Upper lobe of left lung (tissue), 6 donors: ENCODE data around the gene KCNMA1. TPM values are rescaled to one million over a fixed set of nuclear protein-coding genes. Genes with fewer than 3 reads are reported as not detected.

Experiments
- ATAC-seq, 2 donors: fragments of 200-7000 bp; cut with Tn5 transposase; one replicate each; pipeline ENCODE4 v1.9.1; 2022; ENCODE audit warnings: mild to moderate bottlenecking in 2 of 2, moderate library complexity in 2 of 2; ENCODE audit not compliant: low FRiP score in 2 of 2
- DNase-seq, 2 donors: peaks; one replicate each; pipeline ENCODE4 v3.0.0-alpha.2; 2019 to 2020
- H3K27ac ChIP-seq, 4 donors: fragments of 200-600 bp; sonication (generic); one replicate each; pipeline ENCODE4 v1.5.1; 2016 to 2019
- H3K27me3 ChIP-seq, 4 donors: fragments of 200-600 bp; sonication (generic); one replicate each; pipeline ENCODE4 v1.5.1; 2017 to 2019
- H3K36me3 ChIP-seq, 4 donors: fragments of 200-600 bp; sonication (generic); one replicate each; pipeline ENCODE4 v1.5.1; 2016 to 2019
- H3K4me1 ChIP-seq, 4 donors: fragments of 200-600 bp; sonication (generic); one replicate each; pipeline ENCODE4 v1.5.1; 2018 to 2019
- H3K4me3 ChIP-seq, 4 donors: fragments of 200-600 bp; sonication (generic); one replicate each; pipeline ENCODE4 v1.5.1; 2017 to 2019; ENCODE audit warnings: mild to moderate bottlenecking in 2 of 4, moderate library complexity in 1 of 4
- H3K9me3 ChIP-seq, 4 donors: fragments of 200-600 bp; sonication (generic); one replicate each; pipeline ENCODE4 v1.5.1; 2018 to 2019
- CTCF ChIP-seq, 6 experiments: fragments of 450-650 bp in 4 of 6; fragments of 200-600 bp in 2 of 6; sonication (generic) in 2 of 6; IDR thresholded peaks; one replicate each; pipeline ENCODE4 v1.5.1; 2016 to 2019; ENCODE audit warnings: antibody characterized with exemption in 6 of 6
- EP300 ChIP-seq, 4 donors: sonication (generic); formaldehyde crosslinking; IDR thresholded peaks; one replicate each; pipeline ENCODE4 v1.5.1; 2017; ENCODE audit warnings: antibody characterized with exemption in 4 of 4, control low read depth in 2 of 4
- POLR2A ChIP-seq, 4 donors: fragments of 450-650 bp; IDR thresholded peaks; one replicate each; pipeline ENCODE4 v1.5.1; 2016 to 2017; ENCODE audit warnings: antibody characterized with exemption in 4 of 4, mild to moderate bottlenecking in 2 of 4
- POLR2AphosphoS5 ChIP-seq, 2 donors: sonication (generic); formaldehyde crosslinking; IDR thresholded peaks; one replicate each; pipeline ENCODE4 v1.5.1; 2017; ENCODE audit warnings: antibody characterized with exemption in 2 of 2
- WGBS, 2 donors: methylation state at CpG; one replicate each; pipeline ENCODE4 v1.1.5; 2017 to 2018; 5-methylcytosine and 5-hydroxymethylcytosine counted together
- total RNA-seq, 6 donors: library from RNA; depleted of rRNA in 4 of 6; stranded (reverse); fragments of >200 nt in 4 of 6; gene quantifications; one replicate each; pipeline versions ENCODE4 v1.1.0 to v1.2.1, GENCODE V29; 2016 to 2021
- donor health status: DM: no; HTN: no; CAD: no; lungs with moderate emphysema.
- donor health status: DM: no; HTN: yes; CAD: no; lungs with severe emphysema.

Gene KCNMA1
- total RNA-seq, 6 donors from 2014 or later: 5.8 to 107 (median 22.0) TPM

GRCh38 chr10:77093126-77093525, 544.5 kb downstream of the KCNMA1 start:
- Histone ChIP-seq H3K27ac (no peak overlapping the region), H3K36me3 (no peaks in the 10 kb centered on the region), H3K27me3 (no peaks in the 10 kb centered on the region), H3K4me1 (no peaks in the 10 kb centered on the region), H3K4me3 (no peak overlapping the region), H3K9me3 (no peaks in the 10 kb centered on the region)
- DNase-seq (no peak), ATAC-seq (no peak)
- WGBS, 2 donors: 69 to 79% methylated on average over 2 of the region's 2 CpGs
- TF ChIP-seq EP300 (IDR thresholded peaks at IDR 0.05) (no peak), POLR2A (IDR thresholded peaks at IDR 0.05) (no peak), POLR2AphosphoS5 (IDR thresholded peaks at IDR 0.05) (no peak), CTCF (IDR thresholded peaks at IDR 0.05) (no peak)

- Histone ChIP-seq H3K36me3 (no peaks in the 10 kb centered on the region), H3K27me3 (no peaks in the 10 kb centered on the region), H3K4me1 (no peaks in the 10 kb centered on the region), H3K27ac (no peak overlapping the region), H3K4me3 (no peak overlapping the region), H3K9me3 (no peaks in the 10 kb centered on the region)
- WGBS, 2 donors: 87 to 88% methylated on average over 5 to 6 of the region's 6 CpGs
- ATAC-seq: no peak
- TF ChIP-seq EP300 (IDR thresholded peaks at IDR 0.05): no peak
- DNase-seq: no peak
Measured at GRCh38 chr10:77091597-77092165, 545.9 kb downstream of the KCNMA1 start.

GRCh38 chr10:77090381-77091356, 546.9 kb downstream of the KCNMA1 start:
- 80% methylated on average over 10 to 17 of the region's 17 CpGs for WGBS, 2 donors
- no peaks in the 10 kb centered on the region for H3K27me3 ChIP-seq
- no peak for DNase-seq
- no peaks in the 10 kb centered on the region for H3K36me3 ChIP-seq
- no peak overlapping the region for H3K27ac ChIP-seq
- no peaks in the 10 kb centered on the region for H3K4me1 ChIP-seq
- no peak overlapping the region for H3K4me3 ChIP-seq
- no peak for ATAC-seq
- no peaks in the 10 kb centered on the region for H3K9me3 ChIP-seq
- TF ChIP-seq CTCF (IDR thresholded peaks at IDR 0.05): no peak
- no peak for TF ChIP-seq POLR2AphosphoS5 (IDR thresholded peaks at IDR 0.05)
- TF ChIP-seq EP300 (IDR thresholded peaks at IDR 0.05): no peak
- no peak for TF ChIP-seq POLR2A (IDR thresholded peaks at IDR 0.05)

DNA sequence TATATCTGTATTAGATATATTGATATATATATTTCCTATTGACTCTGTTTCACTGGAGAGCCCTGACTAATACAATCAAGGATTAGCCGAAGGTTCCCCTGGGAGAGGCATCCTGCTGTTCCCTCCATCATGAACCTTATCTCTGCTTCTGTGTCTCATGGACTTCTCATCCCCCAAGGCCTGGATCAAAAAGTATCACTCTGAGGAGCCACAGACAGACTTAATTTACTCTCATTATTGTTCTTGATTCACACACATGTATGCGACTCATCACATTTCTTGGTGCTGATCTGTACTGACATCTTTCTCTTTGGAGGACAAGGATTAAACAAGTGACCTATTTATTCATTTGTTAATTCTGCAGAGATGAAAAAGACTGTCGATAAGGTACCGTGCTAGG, 550.2 kb downstream of the KCNMA1 start:
- ATAC-seq (no peak), DNase-seq (no peak)
- no peak overlapping the region for H3K27ac ChIP-seq
- H3K9me3 ChIP-seq: no peaks in the 10 kb centered on the region
- H3K4me3 ChIP-seq: no peak overlapping the region
- no peaks in the 10 kb centered on the region for H3K36me3 ChIP-seq
- WGBS, 2 donors: 94 to 95% methylated on average over 4 of the region's 4 CpGs
- no peaks in the 10 kb centered on the region for H3K27me3 ChIP-seq
- TF ChIP-seq POLR2AphosphoS5 (IDR thresholded peaks at IDR 0.05) (no peak), POLR2A (IDR thresholded peaks at IDR 0.05) (no peak), EP300 (IDR thresholded peaks at IDR 0.05) (no peak), CTCF (IDR thresholded peaks at IDR 0.05) (no peak)
- no peaks in the 10 kb centered on the region for H3K4me1 ChIP-seq

- Histone ChIP-seq H3K27ac (no peak overlapping the region), H3K27me3 (no peaks in the 10 kb centered on the region)
- ATAC-seq: no peak
Measured at GRCh38 chr10:77086081-77086480, 551.5 kb downstream of the KCNMA1 start.

More at GRCh38 chr10:77086081-77086480, 551.5 kb downstream of the KCNMA1 start:
- Histone ChIP-seq H3K9me3 (no peaks in the 10 kb centered on the region), H3K4me1 (no peaks in the 10 kb centered on the region), H3K4me3 (no peak overlapping the region), H3K36me3 (no peaks in the 10 kb centered on the region)
- no peak for DNase-seq
- WGBS, 2 donors: 83 to 90% methylated on average over 1 of the region's 1 CpG
- no peak for TF ChIP-seq POLR2AphosphoS5 (IDR thresholded peaks at IDR 0.05)
- TF ChIP-seq CTCF (IDR thresholded peaks at IDR 0.05): no peak
- no peak for TF ChIP-seq POLR2A (IDR thresholded peaks at IDR 0.05)
- no peak for TF ChIP-seq EP300 (IDR thresholded peaks at IDR 0.05)
